A673 (cell line): ENCODE measurements around the gene C6orf52.

Experiments used
- EZH2 ChIP-seq: fragments of 200-600 bp; sonication (generic); IDR thresholded peaks from 2 replicates; pipeline ENCODE4 v1.6.1; 2017; ENCODE audit warnings: borderline replicate concordance, low read depth, mild to moderate bottlenecking, mixed read lengths, antibody characterized with exemption, low read length; ENCODE audit not compliant: poor library complexity, severe bottlenecking
- TF ChIP-seq, protein P1 (sequence below): fragments of 300-800, 200-600 bp; sonication (generic); conservative IDR thresholded peaks from 2 replicates; pipeline ENCODE4 v1.5.1; 2017; ENCODE audit warnings: low read depth, mild to moderate bottlenecking, antibody characterized with exemption, low read length, moderate library complexity, mixed read lengths

DNA sequence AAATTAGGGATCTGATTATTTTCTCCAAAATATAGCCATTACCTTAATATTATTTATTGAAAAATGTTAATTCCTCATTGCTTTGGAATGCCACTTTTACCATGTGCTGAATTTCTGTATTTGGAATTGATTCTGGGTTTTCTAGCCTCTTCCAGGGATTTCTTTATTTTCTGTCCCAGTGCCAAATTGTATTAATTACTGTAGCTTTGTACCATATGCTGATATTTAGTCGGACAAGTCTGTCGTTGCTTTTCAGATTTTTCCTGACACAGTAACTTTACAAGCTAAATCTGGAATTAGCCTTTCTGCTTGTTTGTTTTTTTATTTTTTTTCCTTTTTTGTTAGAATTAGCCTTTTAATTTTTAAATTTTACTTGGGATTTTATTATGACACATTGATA, 42.3 kb upstream of the C6orf52 start:
- TF ChIP-seq, protein P1, sequence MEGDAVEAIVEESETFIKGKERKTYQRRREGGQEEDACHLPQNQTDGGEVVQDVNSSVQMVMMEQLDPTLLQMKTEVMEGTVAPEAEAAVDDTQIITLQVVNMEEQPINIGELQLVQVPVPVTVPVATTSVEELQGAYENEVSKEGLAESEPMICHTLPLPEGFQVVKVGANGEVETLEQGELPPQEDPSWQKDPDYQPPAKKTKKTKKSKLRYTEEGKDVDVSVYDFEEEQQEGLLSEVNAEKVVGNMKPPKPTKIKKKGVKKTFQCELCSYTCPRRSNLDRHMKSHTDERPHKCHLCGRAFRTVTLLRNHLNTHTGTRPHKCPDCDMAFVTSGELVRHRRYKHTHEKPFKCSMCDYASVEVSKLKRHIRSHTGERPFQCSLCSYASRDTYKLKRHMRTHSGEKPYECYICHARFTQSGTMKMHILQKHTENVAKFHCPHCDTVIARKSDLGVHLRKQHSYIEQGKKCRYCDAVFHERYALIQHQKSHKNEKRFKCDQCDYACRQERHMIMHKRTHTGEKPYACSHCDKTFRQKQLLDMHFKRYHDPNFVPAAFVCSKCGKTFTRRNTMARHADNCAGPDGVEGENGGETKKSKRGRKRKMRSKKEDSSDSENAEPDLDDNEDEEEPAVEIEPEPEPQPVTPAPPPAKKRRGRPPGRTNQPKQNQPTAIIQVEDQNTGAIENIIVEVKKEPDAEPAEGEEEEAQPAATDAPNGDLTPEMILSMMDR: no peak
- TF ChIP-seq EZH2: no peak
